ENCODE data around the gene SLC9B1.

DNA sequence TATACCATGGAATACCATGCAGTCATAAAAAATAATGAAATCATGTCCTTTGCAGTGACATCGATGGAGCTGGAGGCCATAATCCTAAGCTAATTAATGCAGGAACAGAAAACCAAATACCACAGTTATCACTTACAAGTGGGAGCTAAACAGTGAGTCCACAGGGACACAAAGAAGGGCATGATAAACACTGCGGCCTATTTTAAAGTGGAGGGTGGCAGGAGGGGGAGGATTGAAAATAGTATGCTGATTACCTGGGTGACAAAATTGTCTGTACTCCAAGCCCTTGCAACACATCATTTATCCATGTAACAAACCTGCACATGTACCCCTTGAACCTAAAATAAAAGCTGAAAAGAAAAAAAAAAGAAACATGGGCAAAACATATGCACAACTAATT, 16.7 kb upstream of the SLC9B1 start:
- TF ChIP-seq POLR2A (IDR thresholded peaks at IDR 0.05) = no peak
- TF ChIP-seq, protein P1, sequence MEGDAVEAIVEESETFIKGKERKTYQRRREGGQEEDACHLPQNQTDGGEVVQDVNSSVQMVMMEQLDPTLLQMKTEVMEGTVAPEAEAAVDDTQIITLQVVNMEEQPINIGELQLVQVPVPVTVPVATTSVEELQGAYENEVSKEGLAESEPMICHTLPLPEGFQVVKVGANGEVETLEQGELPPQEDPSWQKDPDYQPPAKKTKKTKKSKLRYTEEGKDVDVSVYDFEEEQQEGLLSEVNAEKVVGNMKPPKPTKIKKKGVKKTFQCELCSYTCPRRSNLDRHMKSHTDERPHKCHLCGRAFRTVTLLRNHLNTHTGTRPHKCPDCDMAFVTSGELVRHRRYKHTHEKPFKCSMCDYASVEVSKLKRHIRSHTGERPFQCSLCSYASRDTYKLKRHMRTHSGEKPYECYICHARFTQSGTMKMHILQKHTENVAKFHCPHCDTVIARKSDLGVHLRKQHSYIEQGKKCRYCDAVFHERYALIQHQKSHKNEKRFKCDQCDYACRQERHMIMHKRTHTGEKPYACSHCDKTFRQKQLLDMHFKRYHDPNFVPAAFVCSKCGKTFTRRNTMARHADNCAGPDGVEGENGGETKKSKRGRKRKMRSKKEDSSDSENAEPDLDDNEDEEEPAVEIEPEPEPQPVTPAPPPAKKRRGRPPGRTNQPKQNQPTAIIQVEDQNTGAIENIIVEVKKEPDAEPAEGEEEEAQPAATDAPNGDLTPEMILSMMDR (IDR thresholded peaks at IDR 0.05) = no peak

All from body of pancreas (tissue), 4 donors.